ENCODE results near the gene RGL4.
"Not testable (repeated sequence)": the region's sequence is repeated elsewhere in the genome, so short reads cannot be mapped to it uniquely, and the experiment has no call there.

The RGL4 gene

DNA sequence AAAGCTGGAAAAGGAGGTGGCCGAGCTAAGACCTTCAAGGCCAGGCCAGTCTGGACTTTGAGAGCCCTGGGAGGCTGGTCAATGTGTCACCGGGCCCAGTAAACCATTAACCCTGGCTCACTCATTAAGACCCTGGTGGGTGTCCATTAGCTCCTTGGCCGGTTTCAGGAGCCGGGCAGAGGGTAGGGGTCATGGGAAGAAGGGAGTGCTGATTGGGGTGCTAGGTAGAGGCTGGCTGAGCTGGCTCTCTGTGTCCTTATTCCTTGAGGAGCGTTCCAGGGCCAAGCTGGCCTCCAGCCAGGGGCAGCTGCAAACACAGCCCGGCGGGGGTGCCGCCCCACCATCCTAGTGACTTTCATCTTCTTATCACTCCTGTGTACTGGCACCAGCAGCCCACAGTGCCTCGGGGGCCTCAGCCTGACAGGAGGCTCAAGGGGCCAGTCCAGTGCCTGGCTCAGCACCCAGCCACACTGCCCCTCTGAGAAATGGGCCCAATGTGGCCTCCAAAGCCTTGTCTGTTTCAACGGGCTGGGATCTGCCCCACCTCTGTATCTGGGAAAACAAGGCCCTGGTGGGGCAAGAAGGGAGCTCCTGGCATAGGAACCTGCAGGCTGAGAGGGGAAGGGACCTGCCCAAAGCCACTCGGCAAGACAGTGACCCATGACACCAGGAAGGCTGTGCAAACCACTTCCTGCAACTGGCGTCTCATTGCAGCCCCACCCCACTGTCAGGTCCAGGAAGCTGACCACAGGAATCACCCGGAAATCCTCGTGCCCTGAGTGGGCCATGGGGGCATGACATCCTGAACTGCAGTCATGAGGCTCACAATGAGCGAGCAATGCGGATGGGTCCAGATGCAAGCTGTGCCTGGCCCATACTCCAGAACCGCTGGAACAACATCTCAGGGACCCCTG lies 15.1 kb upstream of the RGL4 start:
- no peak overlapping the region for H3K4me3 ChIP-seq (replicated peaks; ENCODE audit: low read depth, low read length)
- no peak for DNase-seq (ENCODE audit: low read depth)
- TF ChIP-seq CTCF (IDR thresholded peaks at IDR 0.05; ENCODE audit: low read length, missing control alignments), result no peak

- not testable (repeated sequence) for H3K4me3 ChIP-seq (replicated peaks; ENCODE audit: low read depth, low read length); DNase-seq (ENCODE audit: low read depth)
Measured at GRCh38 chr22:23676841-23677700, 13.7 kb upstream of the RGL4 start.

- no peak overlapping the region for H3K4me3 ChIP-seq (replicated peaks; ENCODE audit: low read depth, low read length)
- no peak for DNase-seq (ENCODE audit: low read depth)
- no peak for TF ChIP-seq CTCF (IDR thresholded peaks at IDR 0.05; ENCODE audit: low read length, missing control alignments)
Measured at GRCh38 chr22:23677701-23677995, 13.2 kb upstream of the RGL4 start.

- no peak for TF ChIP-seq CTCF (IDR thresholded peaks at IDR 0.05; ENCODE audit: low read length, missing control alignments)
- H3K4me3 ChIP-seq (replicated peaks; ENCODE audit: low read depth, low read length), result no peak overlapping the region
- no peak for DNase-seq (ENCODE audit: low read depth)
Measured at GRCh38 chr22:23678133-23678532, 12.7 kb upstream of the RGL4 start.

DNA sequence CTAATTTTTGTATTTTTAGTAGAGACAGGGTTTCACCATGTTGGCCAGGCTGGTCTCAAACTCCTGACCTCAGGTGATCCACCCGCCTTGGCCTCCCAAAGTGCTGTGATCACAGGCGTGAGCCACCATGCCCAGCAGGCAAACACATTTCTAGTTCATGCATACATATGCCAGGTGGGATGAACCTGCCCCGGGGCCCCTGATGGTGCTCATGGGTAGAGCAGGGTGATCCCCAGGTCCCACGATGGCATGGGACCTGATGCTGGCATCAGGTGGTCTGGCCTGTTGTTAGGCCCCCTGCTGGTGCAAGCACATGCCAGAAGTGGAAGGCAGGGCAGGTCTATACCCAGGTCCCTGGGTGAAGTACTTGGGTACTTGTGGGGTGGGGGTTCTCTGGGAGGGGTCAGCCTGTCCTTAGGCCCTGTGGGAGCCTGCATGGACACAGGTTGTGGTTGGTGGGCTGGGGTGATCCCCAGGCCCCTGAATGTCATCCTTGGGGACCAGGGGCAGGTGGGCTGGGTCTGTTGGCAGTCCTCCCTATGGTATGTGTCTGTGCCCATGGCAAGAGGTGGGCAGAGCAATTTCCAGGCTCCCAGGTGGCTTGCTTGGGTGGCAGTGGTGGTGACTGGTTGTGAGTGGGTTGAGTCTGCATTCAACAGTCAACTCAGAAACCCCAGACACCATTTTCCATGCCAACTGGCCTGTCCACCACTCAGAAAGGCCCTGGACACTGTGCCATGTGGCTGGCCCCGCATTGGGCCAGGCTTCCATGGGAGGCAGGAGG lies 9.6 kb upstream of the RGL4 start:
- TF ChIP-seq CTCF (IDR thresholded peaks at IDR 0.05; ENCODE audit: low read length, missing control alignments), result no peak
- no peak overlapping the region for H3K4me3 ChIP-seq (replicated peaks; ENCODE audit: low read depth, low read length)
- no peak for DNase-seq (ENCODE audit: low read depth)

GRCh38 chr22:23682077-23682476 lies 8.7 kb upstream of the RGL4 start:
- no peak for TF ChIP-seq CTCF (IDR thresholded peaks at IDR 0.05; ENCODE audit: low read length, missing control alignments)
- DNase-seq (ENCODE audit: low read depth), result no peak
- no peak overlapping the region for H3K4me3 ChIP-seq (replicated peaks; ENCODE audit: low read depth, low read length)

All from fibroblast of pulmonary artery (primary cell).